Activated T-helper 2 cell treated with anti-CD3 and anti-CD28 coated beads, Interferon-gamma antibody, Interleukin-2, Interleukin-4, amounts not matched to agents 10 μg/mL and 5 μg/mL and 100 μg/mL, durations not matched to agents 14 hours and 24 hours and 36 hours (primary cell): ENCODE measurements around the gene KLHL10. TPM values are rescaled to one million over a fixed set of nuclear protein-coding genes. Genes with fewer than 3 reads are reported as not detected.
A peak's percentile ranks its signal among the peaks of the same experiment; 100 is the strongest.
"Not testable (repeated sequence)": the region's sequence is repeated elsewhere in the genome, so short reads cannot be mapped to it uniquely, and the experiment has no call there.

Experiments
- DNase-seq: peaks from one replicate; pipeline ENCODE4 v3.0.0; 2021; ENCODE audit warnings: low spot score
- H3K27ac Mint-ChIP-seq: one replicate; pipeline ENCODE4 v1.8.0; 2021; ENCODE audit warnings: mixed read lengths
- H3K27me3 Mint-ChIP-seq: one replicate; pipeline ENCODE4 v1.8.0; 2021; ENCODE audit warnings: low read depth, mixed read lengths
- H3K36me3 Mint-ChIP-seq: one replicate; pipeline ENCODE4 v1.8.0; 2021; ENCODE audit warnings: low read depth, mixed read lengths
- H3K4me1 Mint-ChIP-seq: one replicate; pipeline ENCODE4 v1.8.0; 2021; ENCODE audit warnings: low read depth, mixed read lengths
- H3K4me3 Mint-ChIP-seq: one replicate; pipeline ENCODE4 v1.8.0; 2021; ENCODE audit warnings: low read depth, mild to moderate bottlenecking, moderate library complexity, mixed read lengths
- H3K9me3 Mint-ChIP-seq: one replicate; pipeline ENCODE4 v1.8.0; 2021; ENCODE audit warnings: mixed read lengths
- intact Hi-C: fragments of 100-400 bp; cut with micrococcal nuclease; formaldehyde crosslinking; loops from one replicate; pipeline ENCODE4 v1.15.1; 2023
- total RNA-seq: library from RNA; stranded (reverse); gene quantifications from 2 replicates; pipeline ENCODE4 v1.2.3, GENCODE V29; 2022

The KLHL10 gene
- total RNA-seq, 1 donor from 2014 or later, result 0.23 TPM

GRCh38 chr17:41848788-41849187 lies 11.2 kb downstream of the KLHL10 start:
- DNase-seq, result no peak
- Mint-ChIP-seq H3K9me3 (no peaks in the 10 kb centered on the region), H3K4me3 (no peak overlapping the region), H3K4me1 (peaks cover 26% of the 10 kb centered on the region), H3K36me3 (peaks cover 55% of the 10 kb centered on the region), H3K27me3 (no peaks in the 10 kb centered on the region), H3K27ac (no peak overlapping the region)
- intact Hi-C loops, result no loop called here

- Mint-ChIP-seq H3K4me3 (no peak overlapping the region), H3K36me3 (peaks cover 62% of the 10 kb centered on the region), H3K4me1 (peaks cover 28% of the 10 kb centered on the region), H3K9me3 (no peaks in the 10 kb centered on the region), H3K27me3 (no peaks in the 10 kb centered on the region), H3K27ac (no peak overlapping the region)
- DNase-seq, result no peak
- intact Hi-C loops, result no loop called here
These were observed 11.8 kb downstream of the KLHL10 start for GRCh38 chr17:41849251-41849990.

- Mint-ChIP-seq H3K4me1 (peaks cover 28% of the 10 kb centered on the region), H3K36me3 (peaks cover 75% of the 10 kb centered on the region)
- H3K27ac Mint-ChIP-seq, H3K4me3 Mint-ChIP-seq, H3K9me3 Mint-ChIP-seq, intact Hi-C loops, H3K27me3 Mint-ChIP-seq, DNase-seq: not testable (repeated sequence)
These were observed 13.8 kb downstream of the KLHL10 start for GRCh38 chr17:41851382-41851781.

- Mint-ChIP-seq H3K27ac (no peak overlapping the region), H3K9me3 (no peaks in the 10 kb centered on the region), H3K4me3 (no peak overlapping the region), H3K36me3 (peaks cover 15% of the 10 kb centered on the region), H3K4me1 (peaks cover 13% of the 10 kb centered on the region), H3K27me3 (no peaks in the 10 kb centered on the region)
- intact Hi-C loops, result loop anchor here (10.0 kb wide), 2 partner anchors 126 to 154 kb away; partner anchors contain the start of genes DNAJC7 and HAP1
- no peak for DNase-seq
These were observed 22.8 kb downstream of the KLHL10 start for GRCh38 chr17:41860254-41860931.

GRCh38 chr17:41863074-41863848 lies 25.6 kb downstream of the KLHL10 start:
- DNase-seq, result peak; percentile 18
- Mint-ChIP-seq H3K4me1 (peaks cover 32% of the 10 kb centered on the region), H3K27me3 (no peaks in the 10 kb centered on the region), H3K4me3 (no peak overlapping the region), H3K9me3 (no peaks in the 10 kb centered on the region), H3K36me3 (peaks cover 28% of the 10 kb centered on the region), H3K27ac (no peak overlapping the region)
- intact Hi-C loops, result loop anchor here (10.0 kb wide), 2 partner anchors 128 to 152 kb away; partner anchors contain the start of genes DNAJC7 and HAP1

- no peak overlapping the region for H3K27ac Mint-ChIP-seq
- no peaks in the 10 kb centered on the region for H3K9me3 Mint-ChIP-seq
- peak; percentile 56 for DNase-seq
- intact Hi-C loops, result loop anchor here (2.0 to 10.0 kb wide), 3 partner anchors 54 to 150 kb away; partner anchors contain the start of genes ACLY, DNAJC7 and HAP1
- no peak overlapping the region for H3K4me3 Mint-ChIP-seq
- peaks cover 41% of the 10 kb centered on the region for H3K4me1 Mint-ChIP-seq
- H3K27me3 Mint-ChIP-seq, result no peaks in the 10 kb centered on the region
- H3K36me3 Mint-ChIP-seq, result peaks cover 39% of the 10 kb centered on the region
These were observed 26.8 kb downstream of the KLHL10 start for GRCh38 chr17:41864498-41864835.

GRCh38 chr17:41864836-41865595 lies 27.4 kb downstream of the KLHL10 start, which contains the start of gene KLHL11:
KLHL11 (minus strand) TSS chr17:41865423; CDS start chr17:41865370, 53 bp downstream.
- H3K4me3 Mint-ChIP-seq, result peak within 1 kb of the TSS; percentile 75
- H3K36me3 Mint-ChIP-seq, result peaks cover 44% of the 10 kb centered on the region
- H3K27me3 Mint-ChIP-seq, result no peaks in the 10 kb centered on the region
- DNase-seq, result peak; percentile 87
- no peaks in the 10 kb centered on the region for H3K9me3 Mint-ChIP-seq
- H3K27ac Mint-ChIP-seq, result peak within 1 kb of the TSS; percentile 81
- intact Hi-C loops, result loop anchor here (2.0 to 10.0 kb wide), 5 partner anchors 54 to 407 kb away; partner anchors contain the start of genes ACLY, DNAJC7, HAP1 and ODAD4
- peaks cover 46% of the 10 kb centered on the region for H3K4me1 Mint-ChIP-seq

GRCh38 chr17:41865596-41865893 lies 27.9 kb downstream of the KLHL10 start:
- no peak for DNase-seq
- Mint-ChIP-seq H3K27me3 (no peaks in the 10 kb centered on the region), H3K36me3 (peaks cover 48% of the 10 kb centered on the region), H3K27ac (peak overlapping the region; percentile 81), H3K4me1 (peaks cover 49% of the 10 kb centered on the region), H3K9me3 (no peaks in the 10 kb centered on the region), H3K4me3 (peak overlapping the region; percentile 75)
- intact Hi-C loops, result loop anchor here (2.0 to 10.0 kb wide), 5 partner anchors 53 to 407 kb away; partner anchors contain the start of genes ACLY, DNAJC7, HAP1 and ODAD4

GRCh38 chr17:41868568-41868967 lies 30.9 kb downstream of the KLHL10 start:
- H3K36me3 Mint-ChIP-seq, result peaks cover 73% of the 10 kb centered on the region
- no peaks in the 10 kb centered on the region for H3K9me3 Mint-ChIP-seq
- H3K4me3 Mint-ChIP-seq, result peak overlapping the region; percentile 67
- H3K27ac Mint-ChIP-seq, result peak overlapping the region; percentile 98
- intact Hi-C loops, result loop anchor here (2.0 to 10.0 kb wide), 5 partner anchors 58 to 404 kb away; partner anchors contain the start of genes DNAJC7, HAP1, ODAD4 and P3H4
- DNase-seq, result no peak
- no peaks in the 10 kb centered on the region for H3K27me3 Mint-ChIP-seq
- H3K4me1 Mint-ChIP-seq, result peaks cover 55% of the 10 kb centered on the region

GRCh38 chr17:41869426-41869825 lies 31.8 kb downstream of the KLHL10 start:
- no peak for DNase-seq
- H3K4me1 Mint-ChIP-seq, result peaks cover 55% of the 10 kb centered on the region
- intact Hi-C loops, result loop anchor here (2.0 to 10.0 kb wide), 5 partner anchors 59 to 403 kb away; partner anchors contain the start of genes DNAJC7, HAP1, ODAD4 and P3H4
- H3K9me3 Mint-ChIP-seq, result no peaks in the 10 kb centered on the region
- no peaks in the 10 kb centered on the region for H3K27me3 Mint-ChIP-seq
- H3K4me3 Mint-ChIP-seq, result peak overlapping the region; percentile 67
- H3K27ac Mint-ChIP-seq, result peak overlapping the region; percentile 98
- H3K36me3 Mint-ChIP-seq, result peaks cover 80% of the 10 kb centered on the region

GRCh38 chr17:41870097-41870496 lies 32.5 kb downstream of the KLHL10 start:
- H3K36me3 Mint-ChIP-seq, result peaks cover 85% of the 10 kb centered on the region
- H3K4me3 Mint-ChIP-seq, result no peak overlapping the region
- peak overlapping the region; percentile 98 for H3K27ac Mint-ChIP-seq
- intact Hi-C loops, result no loop called here
- peaks cover 55% of the 10 kb centered on the region for H3K4me1 Mint-ChIP-seq
- H3K9me3 Mint-ChIP-seq, result no peaks in the 10 kb centered on the region
- H3K27me3 Mint-ChIP-seq, result no peaks in the 10 kb centered on the region
- DNase-seq, result no peak

- intact Hi-C loops, result no loop called here
- DNase-seq, result no peak
- Mint-ChIP-seq H3K36me3 (peaks cover 83% of the 10 kb centered on the region), H3K27ac (peak overlapping the region; percentile 98), H3K4me1 (peaks cover 52% of the 10 kb centered on the region), H3K4me3 (no peak overlapping the region), H3K27me3 (no peaks in the 10 kb centered on the region), H3K9me3 (no peaks in the 10 kb centered on the region)
These were observed 33.0 kb downstream of the KLHL10 start for GRCh38 chr17:41870627-41871026.
